RKO (cell line): ENCODE results near the gene SLC5A9.
"Not testable (repeated sequence)": the region's sequence is repeated elsewhere in the genome, so short reads cannot be mapped to it uniquely, and the experiment has no call there.

Experiments used
- DNase-seq: peaks from one replicate; pipeline ENCODE4 v3.0.0-alpha.2; 2016; ENCODE audit warnings: low spot score

SLC5A9 gene

GRCh38 chr1:48242141-48242736, 19.7 kb downstream of the SLC5A9 start:
- DNase-seq, result no peak

- no peak for DNase-seq
Measured at GRCh38 chr1:48245106-48245505, 22.6 kb downstream of the SLC5A9 start.

DNA sequence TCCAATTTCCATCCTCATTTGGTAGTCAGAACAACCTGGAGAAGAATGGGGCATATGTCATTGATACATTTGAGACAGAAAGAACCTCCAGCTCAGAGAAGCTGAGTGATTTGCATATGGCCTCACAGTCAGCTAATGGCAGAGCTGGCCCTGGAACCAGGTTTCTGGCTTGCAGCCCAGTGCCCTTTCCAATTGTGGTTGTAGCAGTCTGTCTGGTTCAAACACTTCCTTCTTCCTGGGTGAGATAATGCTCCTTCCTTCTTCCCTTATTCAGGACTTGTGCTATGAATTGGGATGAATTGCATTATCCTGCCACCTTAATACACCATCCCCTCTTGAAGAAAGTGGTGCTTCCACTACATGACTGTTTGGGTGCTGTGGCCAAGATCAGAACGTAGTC, 24.2 kb downstream of the SLC5A9 start:
- DNase-seq, result no peak

- DNase-seq, result no peak
Measured at GRCh38 chr1:48248356-48248755, 25.8 kb downstream of the SLC5A9 start.

DNA sequence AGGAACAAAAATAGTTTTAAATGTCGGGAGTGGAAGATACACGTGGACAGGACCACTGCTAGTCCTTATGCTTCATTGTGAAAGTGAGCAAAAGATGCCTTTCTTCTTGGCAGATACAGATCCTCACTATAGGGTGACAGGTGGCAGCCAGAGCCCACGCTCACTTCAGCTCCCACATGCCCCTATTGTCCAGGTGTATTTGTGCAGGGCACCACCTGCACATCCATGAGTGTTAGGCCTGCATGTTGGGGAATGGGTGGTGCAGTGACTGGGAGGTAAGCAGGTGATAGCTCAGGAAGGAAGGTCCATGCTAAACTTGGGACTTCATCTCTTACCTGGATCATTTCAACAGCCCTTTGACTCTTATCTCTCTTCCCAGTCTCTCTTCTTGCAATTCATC, 27.4 kb downstream of the SLC5A9 start:
- no peak for DNase-seq

DNA sequence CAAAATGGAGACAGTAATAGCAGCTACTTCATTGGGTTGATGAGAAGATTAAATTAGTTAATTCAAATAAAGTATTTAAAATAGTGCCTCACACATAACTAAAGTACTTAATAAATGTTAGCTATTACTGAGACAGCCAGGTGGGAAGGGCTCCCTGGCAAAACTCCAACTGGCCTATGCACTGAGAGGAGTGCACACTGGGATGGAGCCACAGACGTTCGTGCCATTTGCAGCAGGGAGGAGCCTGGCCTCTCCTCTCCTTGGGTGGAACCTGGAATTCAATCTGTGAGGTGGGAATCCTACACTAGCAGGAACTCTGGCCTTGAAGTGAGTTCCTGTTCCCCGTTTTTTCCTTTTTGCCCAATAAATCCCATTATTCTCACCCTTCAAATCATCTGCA, 28.1 kb downstream of the SLC5A9 start:
- no peak for DNase-seq

DNA sequence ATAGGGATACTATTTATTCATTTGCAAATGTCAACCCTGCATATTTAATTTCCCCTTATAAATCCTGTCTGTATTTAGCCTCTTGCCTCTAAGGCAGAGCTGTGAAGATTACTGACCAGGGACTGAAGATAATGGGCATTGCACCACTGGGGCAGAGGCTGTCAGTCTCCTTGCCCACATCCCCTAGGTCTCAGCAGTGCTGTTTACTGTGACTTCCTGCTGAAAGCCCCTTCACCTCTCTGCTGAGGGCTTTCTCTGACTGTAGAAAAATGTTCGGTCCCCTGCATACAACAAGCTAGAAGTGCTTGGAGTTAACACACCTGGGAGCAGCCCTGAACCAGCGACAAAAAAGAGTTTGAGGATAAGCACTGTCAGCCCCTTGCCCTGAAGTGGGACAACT, 28.8 kb downstream of the SLC5A9 start:
- no peak for DNase-seq

DNA sequence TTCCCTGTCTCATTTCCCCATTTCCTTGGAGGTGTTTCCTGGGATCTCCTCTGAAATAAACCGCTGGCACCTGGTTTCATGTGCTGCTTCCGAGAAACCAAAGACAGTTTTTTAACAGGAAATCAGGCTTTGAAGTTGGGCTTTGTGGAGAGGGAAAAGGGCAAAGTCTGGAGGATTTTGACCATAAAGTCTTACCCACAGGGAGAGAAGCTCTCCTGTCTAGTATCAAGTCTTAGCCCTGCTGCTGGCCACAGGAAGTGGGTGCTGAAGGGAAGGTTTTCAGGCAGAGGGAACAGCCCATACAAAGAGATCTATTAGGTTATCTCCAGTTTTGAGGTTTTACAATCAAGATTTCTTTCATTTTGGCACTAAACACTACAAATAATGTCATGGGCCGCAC, 29.3 kb downstream of the SLC5A9 start:
- no peak for DNase-seq

GRCh38 chr1:48254254-48254653, 31.7 kb downstream of the SLC5A9 start:
- no peak for DNase-seq

DNA sequence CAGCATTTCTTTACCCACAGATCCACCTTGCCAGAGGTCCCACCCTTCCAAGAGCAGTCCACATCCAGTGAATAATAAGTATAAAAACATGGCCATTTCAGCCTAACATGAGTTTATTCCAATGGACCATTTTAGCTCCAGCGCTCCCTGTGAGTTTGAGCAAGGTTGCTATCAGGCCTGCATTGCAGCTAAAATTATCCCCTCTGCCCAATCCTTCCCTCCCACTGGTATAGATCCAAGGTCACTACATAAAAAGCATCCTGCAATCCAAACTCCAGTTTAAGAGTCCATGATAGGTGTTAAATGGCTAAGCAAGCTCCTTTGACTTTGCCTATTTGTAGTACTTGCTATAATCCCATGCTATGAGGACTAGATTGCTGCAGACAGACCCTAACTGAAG, 35.6 kb downstream of the SLC5A9 start:
- no peak for DNase-seq

- DNase-seq, result no peak
Measured at GRCh38 chr1:48261881-48262400, 39.4 kb downstream of the SLC5A9 start.

DNA sequence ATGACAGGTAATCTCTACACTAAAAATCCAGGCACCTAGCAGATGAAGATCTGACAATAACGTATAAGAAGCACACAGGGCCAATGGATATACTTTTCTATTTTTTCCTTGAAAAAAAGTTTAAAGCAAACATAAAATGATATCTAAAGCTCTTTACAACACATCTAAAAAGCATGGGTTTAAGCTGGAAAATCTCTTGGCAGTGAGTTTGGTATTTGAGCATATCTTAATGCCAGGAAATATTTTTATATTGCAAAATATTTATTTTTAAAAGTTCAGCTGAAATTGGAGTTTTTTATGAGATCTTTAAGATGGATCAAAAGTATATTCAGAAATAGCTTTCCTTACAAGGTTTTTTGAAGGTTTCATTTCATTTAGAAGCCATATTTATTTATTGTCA, 40.5 kb downstream of the SLC5A9 start:
- no peak for DNase-seq

GRCh38 chr1:48266576-48266975, 44.1 kb downstream of the SLC5A9 start:
- no peak for DNase-seq

DNA sequence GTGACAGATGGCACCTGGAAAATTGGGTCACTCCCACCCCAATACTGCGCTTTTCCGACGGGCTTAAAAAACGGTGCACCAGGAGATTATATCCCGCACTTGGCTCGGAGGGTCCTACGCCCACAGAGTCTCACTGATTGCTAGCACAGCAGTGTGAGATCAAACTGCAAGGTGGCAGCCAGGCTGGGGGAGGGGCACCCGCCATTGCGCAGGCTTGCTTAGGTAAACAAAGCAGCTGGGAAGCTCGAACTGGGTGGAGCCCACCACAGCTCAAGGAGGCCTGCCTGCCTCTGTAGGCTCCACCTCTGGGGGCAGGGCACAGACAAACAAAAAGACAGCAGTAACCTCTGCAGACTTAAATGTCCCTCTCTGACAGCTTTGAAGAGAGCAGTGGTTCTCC, 54.9 kb downstream of the SLC5A9 start:
- not testable (repeated sequence) for DNase-seq

DNA sequence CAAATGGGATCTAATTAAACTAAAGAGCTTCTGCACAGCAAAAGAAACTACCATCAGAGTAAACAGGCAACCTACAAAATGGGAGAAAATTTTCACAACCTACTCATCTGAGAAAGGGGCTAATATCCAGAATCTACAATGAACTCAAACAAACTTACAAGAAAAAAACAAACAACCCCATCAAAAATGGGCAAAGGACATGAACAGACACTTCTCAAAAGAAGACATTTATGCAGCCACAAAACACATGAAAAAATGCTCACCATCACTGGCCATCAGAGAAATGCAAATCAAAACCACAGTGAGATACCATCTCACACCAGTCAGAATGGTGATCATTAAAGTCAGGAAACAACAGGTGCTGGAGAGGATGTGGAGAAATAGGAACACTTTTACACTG, 59.8 kb downstream of the SLC5A9 start:
- DNase-seq, result not testable (repeated sequence)

GRCh38 chr1:48284696-48285420, 62.3 kb downstream of the SLC5A9 start:
- DNase-seq, result not testable (repeated sequence)

DNA sequence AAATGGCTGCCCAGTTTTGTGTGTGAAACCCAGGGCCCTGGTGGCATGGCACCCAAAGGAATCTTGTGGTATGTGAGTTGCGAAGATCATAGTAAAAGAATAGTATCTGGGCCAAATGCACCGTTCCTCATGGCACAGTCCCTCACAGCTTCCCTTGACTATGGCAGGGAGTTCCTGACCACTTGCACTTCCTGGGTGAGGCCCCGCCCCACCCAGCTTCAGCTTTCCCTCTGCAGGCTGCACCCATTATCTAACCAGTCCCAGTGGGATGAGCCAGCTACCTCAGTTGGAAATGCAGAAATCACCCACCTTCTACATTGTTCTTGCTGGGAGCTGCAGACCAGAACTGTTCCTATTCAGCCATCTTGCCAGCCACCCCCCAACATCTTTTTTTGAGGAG, 63.0 kb downstream of the SLC5A9 start:
- no peak for DNase-seq

DNA sequence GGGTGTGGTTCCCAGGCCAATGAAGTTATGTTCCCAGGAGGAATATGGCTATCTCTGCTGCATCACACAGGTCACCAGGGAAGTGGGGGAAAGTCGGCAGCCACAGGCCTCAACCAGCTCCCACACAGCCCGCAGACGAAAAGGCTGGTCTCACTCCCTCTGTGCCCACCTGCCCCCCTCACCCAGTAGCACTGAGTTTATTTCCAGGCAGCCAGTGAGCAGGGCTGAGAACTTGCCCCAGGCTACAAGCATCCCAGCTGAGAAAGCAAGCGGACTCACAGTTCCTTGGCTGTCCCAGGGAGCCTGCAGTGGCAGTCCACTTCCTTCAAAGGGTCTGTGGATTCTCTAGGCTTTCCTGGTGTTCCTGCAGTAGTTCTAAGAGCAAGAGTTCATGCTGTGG, 68.9 kb downstream of the SLC5A9 start:
- DNase-seq, result no peak

- DNase-seq, result no peak
Measured at GRCh38 chr1:48292706-48293105, 70.2 kb downstream of the SLC5A9 start.

DNA sequence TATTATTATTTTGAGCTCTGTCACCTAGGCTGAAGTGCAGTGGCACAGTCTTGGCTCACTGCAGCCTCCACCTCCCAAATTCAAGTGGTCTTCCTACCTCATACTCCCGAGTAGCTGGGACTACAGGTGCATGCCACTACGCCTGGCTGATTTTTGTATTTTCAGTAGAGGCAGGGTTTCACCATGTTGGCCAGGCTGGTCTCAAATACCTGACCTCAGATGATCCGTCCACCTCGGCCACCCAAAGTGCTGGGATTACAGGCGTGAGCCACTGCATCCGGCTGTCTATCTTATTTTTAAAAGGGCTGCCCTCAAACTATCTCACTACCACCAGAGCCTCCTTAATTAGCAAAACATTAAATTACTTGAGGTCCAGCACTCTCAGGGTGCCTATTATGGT, 71.6 kb downstream of the SLC5A9 start:
- DNase-seq, result not testable (repeated sequence)

- no peak for DNase-seq
Measured at GRCh38 chr1:48294656-48295055, 72.1 kb downstream of the SLC5A9 start.
